PC-3 (cell line): Measurements from ENCODE around the gene ZFP3. TPM values are rescaled to one million over a fixed set of nuclear protein-coding genes. Genes with fewer than 3 reads are reported as not detected.
A peak's percentile ranks its signal among the peaks of the same experiment; 100 is the strongest.
"Not testable (repeated sequence)": the region's sequence is repeated elsewhere in the genome, so short reads cannot be mapped to it uniquely, and the experiment has no call there.

Experiments
- ATAC-seq: fragments of 200-7000 bp; cut with Tn5 transposase; 2 replicates; pipeline ENCODE4 v1.9.1; 2020; ENCODE audit warnings: mild to moderate bottlenecking, moderate library complexity
- BruUV-seq: library from RNA; stranded (reverse); fragments of 400-500 nt; replicated peaks from 2 replicates; lab custom pipeline; 2021; lab: Mats Ljungman, UMichigan
- CTCF ChIA-PET: fragments of 300-600 bp; sonication (Branson Sonifier 250); formaldehyde crosslinking; loops from one replicate; lab custom pipeline; 2022; ENCODE audit warnings: antibody characterized with exemption; lab: Charles Lee
- POLR2A ChIA-PET: fragments of 300-600 bp; sonication (Branson Sonifier 250); formaldehyde crosslinking; loops from one replicate; lab custom pipeline; 2022; ENCODE audit warnings: antibody characterized with exemption; ENCODE audit not compliant: unreplicated experiment; lab: Charles Lee
- DNase-seq: peaks from one replicate; pipeline ENCODE4 v3.0.0-alpha.2; 2015
- H2AFZ ChIP-seq: fragments of 300-600 bp; sonication (generic); 2 replicates; pipeline ENCODE4 v1.6.0; 2016; ENCODE audit warnings: antibody characterized with exemption, low read length
- H3F3A ChIP-seq: fragments of 300-600 bp; sonication (generic); one replicate; pipeline ENCODE4 v1.6.0; 2017; ENCODE audit warnings: antibody characterized with exemption, low read length, control low read depth, mild to moderate bottlenecking; ENCODE audit not compliant: unreplicated experiment
- H3K27ac ChIP-seq: fragments of 300-600 bp; sonication (generic); 2 replicates; pipeline ENCODE4 v1.5.1; 2016; ENCODE audit warnings: mild to moderate bottlenecking, low read length
- H3K27me3 ChIP-seq: fragments of 300-600 bp; sonication (generic); 2 replicates; pipeline ENCODE4 v1.6.1; 2016; ENCODE audit warnings: low read length, mixed read lengths
- H3K36me3 ChIP-seq: fragments of 300-600 bp; sonication (generic); 2 replicates; pipeline ENCODE4 v1.6.1; 2016; ENCODE audit warnings: low read depth, mixed run types, low read length, mixed read lengths
- H3K4me1 ChIP-seq: fragments of 300-600 bp; sonication (generic); 2 replicates; pipeline ENCODE4 v1.5.1; 2016; ENCODE audit warnings: low read length; ENCODE audit not compliant: insufficient read depth
- H3K4me2 ChIP-seq: fragments of 300-600 bp; sonication (generic); 2 replicates; pipeline ENCODE4 v1.6.0; 2016; ENCODE audit warnings: low read length
- H3K4me3 ChIP-seq: fragments of 300-600 bp; sonication (generic); 2 replicates; pipeline ENCODE4 v1.5.1; 2016; ENCODE audit warnings: mild to moderate bottlenecking, low read length, mixed read lengths
- H3K79me2 ChIP-seq: fragments of 300-600 bp; sonication (generic); 2 replicates; pipeline ENCODE4 v1.6.1; 2017; ENCODE audit warnings: low read length, mixed read lengths
- H3K9ac ChIP-seq: fragments of 300-600 bp; sonication (generic); 2 replicates; pipeline ENCODE4 v1.6.0; 2016; ENCODE audit warnings: mild to moderate bottlenecking, low read length
- H3K9me2 ChIP-seq: fragments of 300-600 bp; sonication (generic); replicated peaks from 2 replicates; pipeline ENCODE4 v1.6.1; 2016; ENCODE audit warnings: mixed run types, low read length, mixed read lengths
- H3K9me3 ChIP-seq: fragments of 300-600 bp; sonication (generic); 2 replicates; pipeline ENCODE4 v1.6.1; 2016; ENCODE audit warnings: low read length, mixed read lengths
- H4K20me1 ChIP-seq: fragments of 300-600 bp; sonication (generic); 2 replicates; pipeline ENCODE4 v1.6.1; 2016; ENCODE audit warnings: low read length, mixed read lengths
- CTCF ChIP-seq: fragments of 300-600 bp; sonication (generic); conservative IDR thresholded peaks from 2 replicates; pipeline ENCODE4 v1.5.1; 2017; ENCODE audit warnings: antibody characterized with exemption, low read depth, mild to moderate bottlenecking, low read length
- EZH2 ChIP-seq: fragments of 300-600 bp; sonication (generic); IDR thresholded peaks from one replicate; pipeline ENCODE4 v1.6.1; 2017; ENCODE audit warnings: antibody characterized with exemption, mild to moderate bottlenecking, low read length; ENCODE audit not compliant: unreplicated experiment
- EZH2phosphoT487 ChIP-seq: fragments of 300-600 bp; sonication (generic); IDR thresholded peaks from 2 replicates; pipeline ENCODE4 v1.6.1; 2018; ENCODE audit warnings: mild to moderate bottlenecking, antibody characterized with exemption, low read length, borderline replicate concordance
- intact Hi-C: fragments of 100-400 bp; cut with micrococcal nuclease; formaldehyde crosslinking; loops from 2 replicates; pipeline ENCODE4 v1.9.0; 2023
- total RNA-seq: library from RNA; depleted of rRNA; stranded (reverse); fragments of >200 nt; gene quantifications from 2 replicates; pipeline ENCODE4 v1.2.3, GENCODE V29; 2014

The ZFP3 gene
- total RNA-seq, 1 experiment from 2014 or later, result 0.84 TPM

GRCh38 chr17:5069724-5070123, 8.5 kb upstream of the ZFP3 start:
- Histone ChIP-seq H3K9me2 (no peaks in the 10 kb centered on the region), H3K27me3 (no peaks in the 10 kb centered on the region), H3K9me3 (no peaks in the 10 kb centered on the region), H4K20me1 (no peaks in the 10 kb centered on the region), H2AFZ (no peak overlapping the region), H3K79me2 (no peaks in the 10 kb centered on the region), H3K36me3 (no peaks in the 10 kb centered on the region), H3K4me2 (no peak overlapping the region), H3K9ac (no peak overlapping the region), H3F3A (no peaks in the 10 kb centered on the region), H3K4me1 (no peaks in the 10 kb centered on the region), H3K27ac (peak overlapping the region; percentile 25; the same call in 1 of the 2 replicates), H3K4me3 (no peak overlapping the region)
- intact Hi-C loops, result no loop called here
- ChIA-PET POLR2A (no interaction called here), CTCF (no interaction called here)
- peak; percentile 47 for DNase-seq
- ATAC-seq, result no peak
- no TSS peak for BruUV-seq
- TF ChIP-seq CTCF (no peak), EZH2phosphoT487 (no peak), EZH2 (no peak)

DNA sequence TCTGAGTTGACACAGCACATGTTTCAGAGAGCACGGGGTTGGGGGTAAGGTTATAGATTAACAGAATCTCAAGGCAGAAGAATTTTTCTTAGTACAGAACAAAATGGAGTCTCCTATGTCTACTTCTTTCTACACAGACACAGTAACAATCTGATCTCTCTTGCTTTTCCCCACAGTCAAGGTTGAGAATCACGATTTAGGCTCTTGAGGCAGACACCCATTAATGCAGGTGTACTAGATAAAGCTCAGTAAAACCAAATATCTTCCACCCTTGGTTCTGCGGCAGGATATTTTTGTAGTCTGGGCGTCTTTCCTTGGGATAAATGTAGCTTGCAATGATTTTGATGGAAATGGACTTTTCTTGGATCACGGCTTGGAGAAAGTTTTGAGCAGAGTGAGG, 2.8 kb upstream of the ZFP3 start:
- ATAC-seq, DNase-seq, H4K20me1 ChIP-seq, H3K27ac ChIP-seq, POLR2A ChIA-PET, H3K9ac ChIP-seq, H3K79me2 ChIP-seq, H3K9me2 ChIP-seq, H3K9me3 ChIP-seq, H3K4me1 ChIP-seq, intact Hi-C loops, H3K4me3 ChIP-seq, H3K36me3 ChIP-seq, H2AFZ ChIP-seq, BruUV-seq, H3F3A ChIP-seq, H3K27me3 ChIP-seq, H3K4me2 ChIP-seq: not testable (repeated sequence)
- CTCF ChIA-PET, result interaction anchor here (0.5 kb wide), 1 partner anchor 161 kb away, joined by 8 read pairs; no protein-coding TSS in a partner anchor

GRCh38 chr17:5077275-5077674, 992 bp upstream of the ZFP3 start:
- H3F3A ChIP-seq, BruUV-seq, DNase-seq, H3K9me3 ChIP-seq, H3K27me3 ChIP-seq, H3K9ac ChIP-seq, ATAC-seq, CTCF ChIA-PET, H3K4me2 ChIP-seq, POLR2A ChIA-PET, intact Hi-C loops, H4K20me1 ChIP-seq, H3K4me1 ChIP-seq, H3K9me2 ChIP-seq, H3K27ac ChIP-seq, H3K79me2 ChIP-seq, H3K36me3 ChIP-seq, H3K4me3 ChIP-seq, H2AFZ ChIP-seq: not testable (repeated sequence)

- BruUV-seq, result no TSS peak
- no peaks in the 10 kb centered on the region; the same call in 1 of the 2 replicates for H3K36me3 ChIP-seq
- H3K9me2 ChIP-seq, result no peaks in the 10 kb centered on the region
- ATAC-seq, result no peak
- no peak for DNase-seq
- no peaks in the 10 kb centered on the region for H4K20me1 ChIP-seq
- peak overlapping the region; percentile 84 for H3K4me2 ChIP-seq
- no peak for TF ChIP-seq CTCF
- TF ChIP-seq EZH2phosphoT487, result no peak
- no peak for TF ChIP-seq EZH2
- no peaks in the 10 kb centered on the region for H3F3A ChIP-seq
- peak overlapping the region; percentile 48; the same call in 1 of the 2 replicates for H3K9ac ChIP-seq
- H3K9me3 ChIP-seq, result 0 out of 2 replicates have a peak, but pooled peaks cover 2% of the 10 kb centered on the region
- no peak overlapping the region for H3K27ac ChIP-seq
- H3K4me3 ChIP-seq, result peak overlapping the region; percentile 72
- intact Hi-C loops, result no loop called here
- H3K4me1 ChIP-seq, result no peaks in the 10 kb centered on the region; the same call in 1 of the 2 replicates
- ChIA-PET POLR2A (no interaction called here), CTCF (no interaction called here)
- no peaks in the 10 kb centered on the region for H3K27me3 ChIP-seq
- H2AFZ ChIP-seq, result peak overlapping the region; percentile 98
- no peaks in the 10 kb centered on the region for H3K79me2 ChIP-seq
These were observed 524 bp upstream of the ZFP3 start for GRCh38 chr17:5077781-5078105.
